Panc1 (cell line): Measurements from ENCODE around the gene SHISA9. TPM values are rescaled to one million over a fixed set of nuclear protein-coding genes. Genes with fewer than 3 reads are reported as not detected.

Experiments
- ATAC-seq: fragments of 200-7000 bp; cut with Tn5 transposase; 2 replicates; pipeline ENCODE4 v1.9.1; 2020; ENCODE audit warnings: mild to moderate bottlenecking, moderate library complexity
- BruUV-seq: library from RNA; stranded (reverse); fragments of 400-500 nt; replicated peaks from 2 replicates; lab custom pipeline; 2021; lab: Mats Ljungman, UMichigan
- CTCF ChIA-PET: fragments of 300-600 bp; sonication (Branson Sonifier 250); formaldehyde crosslinking; loops from one replicate; lab custom pipeline; 2022; ENCODE audit warnings: antibody characterized with exemption; lab: Charles Lee
- POLR2A ChIA-PET: fragments of 300-600 bp; sonication (Branson Sonifier 250); formaldehyde crosslinking; loops from one replicate; lab custom pipeline; 2022; ENCODE audit warnings: antibody characterized with exemption; lab: Charles Lee
- DNase-seq: peaks from one replicate; pipeline ENCODE4 v3.0.0-alpha.2; 2010; ENCODE audit warnings: low read depth, low spot score
- H3K27ac ChIP-seq: 2 replicates; pipeline ENCODE4 v1.5.1; 2011; ENCODE audit warnings: mild to moderate bottlenecking, low read length, inconsistent platforms
- H3K27me3 ChIP-seq: fragments of 200-500 bp; sonication (Bioruptor generic); 2 replicates; pipeline ENCODE4 v1.6.0; 2014; ENCODE audit warnings: low read length, inconsistent platforms; ENCODE audit not compliant: control insufficient read depth, insufficient read depth
- H3K36me3 ChIP-seq: fragments of 200-500 bp; sonication (Bioruptor generic); 2 replicates; pipeline ENCODE4 v1.5.1; 2014; ENCODE audit warnings: inconsistent platforms, mild to moderate bottlenecking, low read length, moderate library complexity; ENCODE audit not compliant: control insufficient read depth, insufficient read depth
- H3K4me1 ChIP-seq: 2 replicates; pipeline ENCODE4 v1.5.1; 2011; ENCODE audit warnings: inconsistent platforms, mild to moderate bottlenecking, low read length, moderate library complexity; ENCODE audit not compliant: control insufficient read depth, insufficient read depth
- H3K4me3 ChIP-seq, 2 experiments: 2 replicates each; pipeline ENCODE4 v1.5.1; 2011 to 2012; ENCODE audit warnings: low read depth in 2 of 2, low read length in 2 of 2, mild to moderate bottlenecking in 2 of 2, inconsistent platforms in 1 of 2, moderate library complexity in 1 of 2
- H3K9me3 ChIP-seq: fragments of 200-500 bp; sonication (Bioruptor generic); 2 replicates; pipeline ENCODE4 v1.5.1; 2014; ENCODE audit warnings: low read depth, mild to moderate bottlenecking, inconsistent platforms, low read length, moderate library complexity; ENCODE audit not compliant: control insufficient read depth, insufficient read depth
- CTCF ChIP-seq: fragments of 450-650 bp; IDR thresholded peaks from 2 replicates; pipeline ENCODE4 v1.5.1; 2017; ENCODE audit warnings: mild to moderate bottlenecking
- POLR2AphosphoS5 ChIP-seq: IDR thresholded peaks from 2 replicates; pipeline ENCODE4 v1.6.1; 2012; ENCODE audit warnings: mild to moderate bottlenecking, low read depth, low read length, moderate library complexity
- REST ChIP-seq, 2 experiments: IDR thresholded peaks; 2 replicates each; pipeline ENCODE4 v1.6.1; 2011 to 2012; ENCODE audit warnings: low read depth in 2 of 2, control low read depth in 1 of 2, low read length in 1 of 2, mild to moderate bottlenecking in 1 of 2, moderate library complexity in 1 of 2; ENCODE audit not compliant: insufficient read depth in 1 of 2
- SIN3A ChIP-seq: IDR thresholded peaks from 2 replicates; pipeline ENCODE4 v1.6.1; 2012; ENCODE audit warnings: low read depth, mild to moderate bottlenecking, low read length, moderate library complexity, borderline replicate concordance; ENCODE audit not compliant: insufficient read depth
- TCF7L2 ChIP-seq: IDR thresholded peaks from 2 replicates; pipeline ENCODE4 v1.6.1; 2011; ENCODE audit warnings: mild to moderate bottlenecking, low read depth, low read length, inconsistent platforms
- in situ Hi-C: cut with HindIII; loops from 2 replicates; pipeline ENCODE4 v1.10.0; 2016; ENCODE audit warnings: low sequenced_read_pairs, low pct_unique_long_range_greater_than_20kb
- intact Hi-C: fragments of 100-400 bp; cut with micrococcal nuclease; formaldehyde crosslinking; loops from one replicate; pipeline ENCODE4 v1.10.0; 2022; ENCODE audit not compliant: unreplicated experiment
- total RNA-seq: library from RNA; stranded (reverse); gene quantifications from one replicate; pipeline ENCODE4 v1.2.1, GENCODE V29; 2021; ENCODE audit not compliant: unreplicated experiment

Gene SHISA9
- total RNA-seq, 1 experiment from 2014 or later = 0.10 TPM

- ATAC-seq (no peak), DNase-seq (no peak)
- Histone ChIP-seq H3K9me3 (no peaks in the 10 kb centered on the region), H3K27ac (no peak overlapping the region), H3K4me3 (no peak overlapping the region), H3K36me3 (no peaks in the 10 kb centered on the region), H3K4me1 (no peaks in the 10 kb centered on the region), H3K27me3 (no peaks in the 10 kb centered on the region)
- ChIA-PET POLR2A (no interaction called here), CTCF (interaction anchor here (0.6 kb wide), 1 partner anchor 156 kb away, joined by 3 read pairs; no protein-coding TSS in a partner anchor)
- in situ Hi-C loops (no loop called here), intact Hi-C loops (no loop called here)
- BruUV-seq = no TSS peak
- TF ChIP-seq POLR2AphosphoS5 (no peak), SIN3A (no peak), REST (IDR thresholded peaks at IDR 0.05; ENCODE audit: insufficient read depth in 1 of 2, low read depth in 2 of 2, low read length in 1 of 2) (no peak), TCF7L2 (no peak), CTCF (no peak)
Observed at GRCh38 chr16:12871784-12872183, 29.6 kb upstream of the SHISA9 start.

GRCh38 chr16:12874186-12874585 lies 27.2 kb upstream of the SHISA9 start:
- in situ Hi-C loops = no loop called here
- BruUV-seq = no TSS peak
- CTCF ChIA-PET = no interaction called here
- intact Hi-C loops = no loop called here
- Histone ChIP-seq H3K27me3 (no peaks in the 10 kb centered on the region), H3K36me3 (no peaks in the 10 kb centered on the region), H3K9me3 (no peaks in the 10 kb centered on the region), H3K4me3 (no peak overlapping the region), H3K4me1 (no peaks in the 10 kb centered on the region), H3K27ac (no peak overlapping the region)
- TF ChIP-seq CTCF (no peak), TCF7L2 (no peak), REST (IDR thresholded peaks at IDR 0.05; ENCODE audit: insufficient read depth in 1 of 2, low read depth in 2 of 2, low read length in 1 of 2) (no peak)
- no peak for ATAC-seq
- DNase-seq = no peak
- POLR2A ChIA-PET = no interaction called here
